ENCODE measurements around the gene MRPL43. TPM values are rescaled to one million over a fixed set of nuclear protein-coding genes. Genes with fewer than 3 reads are reported as not detected.

The MRPL43 gene
- polyA plus RNA-seq, 2 of the 4 experiments (the other 2 are of a cell fraction) = 76.3 to 83.4 TPM

- WGBS (ENCODE audit: missing lambda C conversion rate) = 21% methylated on average over 11 of the region's 11 CpGs
- H3K4me2 ChIP-seq = peak overlapping the region; percentile 9; the same call in 2 of the 3 replicates
- FAIRE-seq = no peak
Measured at GRCh38 chr10:101014230-101014884, 27.1 kb upstream of the MRPL43 start.

GRCh38 chr10:101013365-101013825 lies 26.1 kb upstream of the MRPL43 start:
- FAIRE-seq (no peak), DNase-seq (ENCODE audit: low read depth in 1 of 2, low spot score in 1 of 2) (no peak), ATAC-seq (no peak)
- WGBS (ENCODE audit: missing lambda C conversion rate) = 49% methylated on average over 9 of the region's 9 CpGs
- Histone ChIP-seq H3K9me3 (no peaks in the 10 kb centered on the region), H3K4me3 (no peak overlapping the region), H3K27ac (peak overlapping the region; percentile 3 to 70; a peak in 4 of 6 replicates), H3K4me1 (peaks cover 32% of the 10 kb centered on the region), H3K4me2 (peak overlapping the region; percentile 51)
- POLR2A ChIA-PET = no interaction called here
- no peak for TF ChIP-seq KDM1A (IDR thresholded peaks at IDR 0.05; ENCODE audit: low read depth)
- peak; percentile 87 for TF ChIP-seq ZFP36 (IDR thresholded peaks at IDR 0.05; ENCODE audit: borderline replicate concordance, partially characterized antibody)
- CTCF ChIA-PET = interaction anchor here (0.7 to 59.3 kb wide), 15 partner anchors 17 to 477 kb away, joined by 3 to 2364 read pairs (median 5); partner anchors contain the start of genes KAZALD1, LZTS2, MRPL43 and PDZD7

More at GRCh38 chr10:101014230-101014884, 27.1 kb upstream of the MRPL43 start:
- H3K4me3 ChIP-seq = no peak overlapping the region
- DNase-seq (ENCODE audit: low read depth in 1 of 2, low spot score in 1 of 2) = peak; percentile 71 to 82
- H3K27ac ChIP-seq = peak overlapping the region in 1 of 2 experiments; percentile 66; a peak in 3 of 6 replicates
- TF ChIP-seq SMC3 (IDR thresholded peaks at IDR 0.05) = peak; percentile 61
- TF ChIP-seq HEYL (CRISPR knock-in tag; IDR thresholded peaks at IDR 0.05) = no peak
- TF ChIP-seq RAD21 (conservative IDR thresholded peaks at IDR 0.05 in 1 of 2, IDR thresholded peaks at IDR 0.05 in 1 of 2) = peak; percentile 83 to 86
- peak; percentile 79 for TF ChIP-seq CTCF (IDR thresholded peaks at IDR 0.05)
- TF ChIP-seq MYC (IDR thresholded peaks at IDR 0.05; ENCODE audit: borderline replicate concordance, low read length) = peak; percentile 53; the same call in 1 of the 2 replicates
- H3K9me3 ChIP-seq = no peaks in the 10 kb centered on the region
- POLR2A ChIA-PET = interaction anchor here (1.3 to 1.6 kb wide), 3 partner anchors 17 to 27 kb away, joined by 4 to 5 read pairs (median 5); partner anchors contain the start of genes MRPL43, PDZD7, SFXN3 and TWNK
- CTCF ChIA-PET = interaction anchor here (0.7 to 59.3 kb wide), 25 partner anchors 18 to 919 kb away, joined by 3 to 2364 read pairs (median 3); partner anchors contain the start of genes KAZALD1, LZTS2, MRPL43 and PDZD7
- ATAC-seq = peak; percentile 30 to 63; a peak in 3 of 6 replicates
- H3K4me1 ChIP-seq = peaks cover 32% of the 10 kb centered on the region

- H3K9me3 ChIP-seq = no peaks in the 10 kb centered on the region
- DNase-seq (ENCODE audit: low read depth in 1 of 2, low spot score in 1 of 2) = peak; percentile 94 to 97
- 21% methylated on average over 13 of the region's 14 CpGs for WGBS (ENCODE audit: missing lambda C conversion rate)
- peak overlapping the region; percentile 15 to 70; a peak in 5 of 6 replicates for H3K27ac ChIP-seq
- CTCF ChIA-PET = interaction anchor here (1.2 to 11.4 kb wide), 7 partner anchors 10 to 44 kb away, joined by 4 to 608 read pairs (median 24); partner anchors contain the start of genes LZTS2, MRPL43, PDZD7 and SFXN3
- H3K4me3 ChIP-seq = no peak overlapping the region
- peak; percentile 81 for TF ChIP-seq MAX (IDR thresholded peaks at IDR 0.05)
- peak; percentile 51; the same call in 1 of the 2 replicates for TF ChIP-seq CHD4 (IDR thresholded peaks at IDR 0.05; ENCODE audit: borderline replicate concordance)
- no peak for TF ChIP-seq PBX3 (IDR thresholded peaks at IDR 0.05)
- TF ChIP-seq FOSL2 (IDR thresholded peaks at IDR 0.05) = no peak
- peak; percentile 80; the same call in 1 of the 2 replicates for TF ChIP-seq FOSL2 (CRISPR knock-in tag; IDR thresholded peaks at IDR 0.05)
- no peak for TF ChIP-seq CEBPB (IDR thresholded peaks at IDR 0.05)
- TF ChIP-seq HDAC2 (IDR thresholded peaks at IDR 0.05) = peak; percentile 56; the same call in 1 of the 2 replicates
- TF ChIP-seq RARB (CRISPR knock-in tag; IDR thresholded peaks at IDR 0.05) = no peak
- TF ChIP-seq ATOH8 (CRISPR knock-in tag; IDR thresholded peaks at IDR 0.05; ENCODE audit: low read depth) = no peak
- no peak for TF ChIP-seq BCL3 (IDR thresholded peaks at IDR 0.05)
- peak; percentile 54 to 67 for TF ChIP-seq RAD21 (conservative IDR thresholded peaks at IDR 0.05 in 1 of 2, IDR thresholded peaks at IDR 0.05 in 1 of 2)
- peak; percentile 68 for TF ChIP-seq SMC3 (IDR thresholded peaks at IDR 0.05)
- TF ChIP-seq CTCF (IDR thresholded peaks at IDR 0.05) = peak; percentile 95
- TF ChIP-seq KDM1A (IDR thresholded peaks at IDR 0.05; ENCODE audit: low read depth) = peak; percentile 86
- TF ChIP-seq ZFP36 (IDR thresholded peaks at IDR 0.05; ENCODE audit: borderline replicate concordance, partially characterized antibody) = no peak
- TF ChIP-seq MYC (IDR thresholded peaks at IDR 0.05; ENCODE audit: borderline replicate concordance, low read length) = peak; percentile 41; the same call in 1 of the 2 replicates
- peak in 1 of 2 experiments; percentile 33; a peak in 1 of 5 replicates for TF ChIP-seq JUN (IDR thresholded peaks at IDR 0.05)
- TF ChIP-seq HOXB13 (CRISPR knock-in tag; IDR thresholded peaks at IDR 0.05; ENCODE audit: low read depth) = no peak
- H3K4me2 ChIP-seq = peak overlapping the region; percentile 51
- H3K4me1 ChIP-seq = peaks cover 32% of the 10 kb centered on the region
- FAIRE-seq = peak; percentile 98
- ATAC-seq = peak; percentile 78 to 90
- POLR2A ChIA-PET = interaction anchor here (1.0 kb wide), 1 partner anchor 46 kb away, joined by 3 read pairs; no protein-coding TSS in a partner anchor
Measured at GRCh38 chr10:101012525-101013364, 25.4 kb upstream of the MRPL43 start.

Measured in A549 (cell line).